ENCODE results near the gene SNUPN.

- TF ChIP-seq EZH2phosphoT487 (IDR thresholded peaks at IDR 0.05; ENCODE audit: low read depth, severe bottlenecking, unreplicated experiment) = no peak
- no peak for TF ChIP-seq CTCF (IDR thresholded peaks at IDR 0.05; ENCODE audit: poor library complexity)
These were observed 26.1 kb downstream of the SNUPN start for GRCh38 chr15:75599401-75599800.

Data from hepatocyte (in vitro differentiated cells).